ENCODE data around the gene VCP. TPM values are rescaled to one million over a fixed set of nuclear protein-coding genes. Genes with fewer than 3 reads are reported as not detected.

Gene VCP
- total and polyA plus RNA-seq, 9 of the 15 experiments (the other 6 are each of a cell fraction or from before 2014, with no cell fraction given), result 7.1 to 257 (median 199) TPM

DNA sequence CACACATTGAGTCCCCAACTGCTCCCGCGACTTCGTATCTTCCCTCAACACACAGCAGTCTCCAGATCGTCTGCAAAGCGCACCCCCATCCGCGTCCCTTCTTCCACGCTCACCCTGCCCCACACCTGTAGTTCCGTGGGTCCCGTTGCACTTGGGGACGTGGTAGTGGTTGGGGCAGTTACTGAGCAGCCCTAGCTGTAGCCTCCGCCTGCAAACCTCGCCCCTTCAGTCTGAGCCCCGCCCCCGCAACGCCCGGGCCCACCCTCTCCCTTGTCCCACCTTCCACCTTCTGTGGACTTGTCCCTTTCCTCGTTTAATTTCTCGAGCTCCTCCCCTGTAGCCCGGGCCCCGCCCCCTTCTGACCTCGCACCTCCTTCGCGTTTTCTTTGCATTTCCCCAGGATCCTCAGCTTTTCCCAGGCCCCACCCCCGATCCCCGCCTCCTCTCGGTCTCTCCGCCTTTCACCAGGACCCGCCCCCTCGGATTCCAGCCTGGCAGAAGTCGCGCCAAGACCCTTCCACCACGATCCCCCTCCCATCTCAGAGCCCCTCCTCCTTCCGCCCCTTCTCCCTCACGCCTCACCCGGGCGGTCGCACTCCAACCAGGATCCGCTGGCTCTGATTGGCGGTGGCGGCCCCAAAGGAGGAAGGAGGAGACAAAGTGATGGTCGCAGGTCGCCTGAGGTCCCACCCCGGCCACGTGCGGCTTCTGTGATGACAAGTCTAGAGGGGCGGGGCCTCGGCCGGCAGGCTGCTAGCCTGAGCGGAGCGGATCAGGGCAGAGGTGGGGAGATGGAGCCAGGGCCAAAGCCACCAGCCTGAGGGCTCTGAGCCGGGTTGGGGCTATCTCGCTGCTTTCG, 43.5 kb upstream of the VCP start, which contains the start of gene ATOSB (continued):
- no peak for TF ChIP-seq RBM39 (optimal IDR thresholded peaks at IDR 0.05; ENCODE audit: low read depth, low read length)
- TF ChIP-seq U2AF2 (optimal IDR thresholded peaks at IDR 0.05; ENCODE audit: low read depth, low read length), result no peak
- TF ChIP-seq, protein P1, sequence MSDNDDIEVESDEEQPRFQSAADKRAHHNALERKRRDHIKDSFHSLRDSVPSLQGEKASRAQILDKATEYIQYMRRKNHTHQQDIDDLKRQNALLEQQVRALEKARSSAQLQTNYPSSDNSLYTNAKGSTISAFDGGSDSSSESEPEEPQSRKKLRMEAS (CRISPR knock-in tag; IDR thresholded peaks at IDR 0.05), result peak; percentile 87
- TF ChIP-seq ZNF143 (CRISPR knock-in tag; IDR thresholded peaks at IDR 0.05), result no peak
- peak; percentile 50; the same call in 1 of the 2 replicates for TF ChIP-seq POLR2A (conservative IDR thresholded peaks at IDR 0.05)
- TF ChIP-seq NCOA4 (IDR thresholded peaks at IDR 0.05; ENCODE audit: partially characterized antibody), result no peak
- peak; percentile 43; the same call in 1 of the 2 replicates for TF ChIP-seq NFRKB (IDR thresholded peaks at IDR 0.05; ENCODE audit: low read depth)
- no peak for TF ChIP-seq MED1 (CRISPR knock-in tag; IDR thresholded peaks at IDR 0.05; ENCODE audit: borderline replicate concordance)
- TF ChIP-seq, protein P2, sequence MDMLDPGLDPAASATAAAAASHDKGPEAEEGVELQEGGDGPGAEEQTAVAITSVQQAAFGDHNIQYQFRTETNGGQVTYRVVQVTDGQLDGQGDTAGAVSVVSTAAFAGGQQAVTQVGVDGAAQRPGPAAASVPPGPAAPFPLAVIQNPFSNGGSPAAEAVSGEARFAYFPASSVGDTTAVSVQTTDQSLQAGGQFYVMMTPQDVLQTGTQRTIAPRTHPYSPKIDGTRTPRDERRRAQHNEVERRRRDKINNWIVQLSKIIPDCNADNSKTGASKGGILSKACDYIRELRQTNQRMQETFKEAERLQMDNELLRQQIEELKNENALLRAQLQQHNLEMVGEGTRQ (CRISPR knock-in tag; IDR thresholded peaks at IDR 0.05), result peak; percentile 80
- TF ChIP-seq MTF1 (CRISPR knock-in tag; IDR thresholded peaks at IDR 0.05; ENCODE audit: borderline replicate concordance), result no peak
- TF ChIP-seq PHF20 (IDR thresholded peaks at IDR 0.05; ENCODE audit: partially characterized antibody), result peak; percentile 23
- TF ChIP-seq, protein P3, sequence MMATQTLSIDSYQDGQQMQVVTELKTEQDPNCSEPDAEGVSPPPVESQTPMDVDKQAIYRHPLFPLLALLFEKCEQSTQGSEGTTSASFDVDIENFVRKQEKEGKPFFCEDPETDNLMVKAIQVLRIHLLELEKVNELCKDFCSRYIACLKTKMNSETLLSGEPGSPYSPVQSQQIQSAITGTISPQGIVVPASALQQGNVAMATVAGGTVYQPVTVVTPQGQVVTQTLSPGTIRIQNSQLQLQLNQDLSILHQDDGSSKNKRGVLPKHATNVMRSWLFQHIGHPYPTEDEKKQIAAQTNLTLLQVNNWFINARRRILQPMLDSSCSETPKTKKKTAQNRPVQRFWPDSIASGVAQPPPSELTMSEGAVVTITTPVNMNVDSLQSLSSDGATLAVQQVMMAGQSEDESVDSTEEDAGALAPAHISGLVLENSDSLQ (IDR thresholded peaks at IDR 0.05), result peak; percentile 83
- no peak for TF ChIP-seq ETS2 (tag; IDR thresholded peaks at IDR 0.05; ENCODE audit: borderline replicate concordance, poor library complexity, severe bottlenecking)
- TF ChIP-seq, protein P4, sequence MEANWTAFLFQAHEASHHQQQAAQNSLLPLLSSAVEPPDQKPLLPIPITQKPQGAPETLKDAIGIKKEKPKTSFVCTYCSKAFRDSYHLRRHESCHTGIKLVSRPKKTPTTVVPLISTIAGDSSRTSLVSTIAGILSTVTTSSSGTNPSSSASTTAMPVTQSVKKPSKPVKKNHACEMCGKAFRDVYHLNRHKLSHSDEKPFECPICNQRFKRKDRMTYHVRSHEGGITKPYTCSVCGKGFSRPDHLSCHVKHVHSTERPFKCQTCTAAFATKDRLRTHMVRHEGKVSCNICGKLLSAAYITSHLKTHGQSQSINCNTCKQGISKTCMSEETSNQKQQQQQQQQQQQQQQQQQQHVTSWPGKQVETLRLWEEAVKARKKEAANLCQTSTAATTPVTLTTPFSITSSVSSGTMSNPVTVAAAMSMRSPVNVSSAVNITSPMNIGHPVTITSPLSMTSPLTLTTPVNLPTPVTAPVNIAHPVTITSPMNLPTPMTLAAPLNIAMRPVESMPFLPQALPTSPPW (CRISPR knock-in tag; IDR thresholded peaks at IDR 0.05), result peak; percentile 66
- no peak for TF ChIP-seq DMBX1 (CRISPR knock-in tag; IDR thresholded peaks at IDR 0.05; ENCODE audit: borderline replicate concordance)
- no peak for TF ChIP-seq TBL1XR1 (IDR thresholded peaks at IDR 0.05; ENCODE audit: low read length in 2 of 2)
- TF ChIP-seq KAT7 (CRISPR knock-in tag; IDR thresholded peaks at IDR 0.05; ENCODE audit: borderline replicate concordance), result no peak
- no peak for TF ChIP-seq STAT5A (IDR thresholded peaks at IDR 0.05; ENCODE audit: borderline replicate concordance, low read length)
- TF ChIP-seq, protein P5, sequence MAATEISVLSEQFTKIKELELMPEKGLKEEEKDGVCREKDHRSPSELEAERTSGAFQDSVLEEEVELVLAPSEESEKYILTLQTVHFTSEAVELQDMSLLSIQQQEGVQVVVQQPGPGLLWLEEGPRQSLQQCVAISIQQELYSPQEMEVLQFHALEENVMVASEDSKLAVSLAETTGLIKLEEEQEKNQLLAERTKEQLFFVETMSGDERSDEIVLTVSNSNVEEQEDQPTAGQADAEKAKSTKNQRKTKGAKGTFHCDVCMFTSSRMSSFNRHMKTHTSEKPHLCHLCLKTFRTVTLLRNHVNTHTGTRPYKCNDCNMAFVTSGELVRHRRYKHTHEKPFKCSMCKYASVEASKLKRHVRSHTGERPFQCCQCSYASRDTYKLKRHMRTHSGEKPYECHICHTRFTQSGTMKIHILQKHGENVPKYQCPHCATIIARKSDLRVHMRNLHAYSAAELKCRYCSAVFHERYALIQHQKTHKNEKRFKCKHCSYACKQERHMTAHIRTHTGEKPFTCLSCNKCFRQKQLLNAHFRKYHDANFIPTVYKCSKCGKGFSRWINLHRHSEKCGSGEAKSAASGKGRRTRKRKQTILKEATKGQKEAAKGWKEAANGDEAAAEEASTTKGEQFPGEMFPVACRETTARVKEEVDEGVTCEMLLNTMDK (IDR thresholded peaks at IDR 0.05; ENCODE audit: borderline replicate concordance, insufficient read depth, low read depth, low read length, poor library complexity, severe bottlenecking), result no peak
- TF ChIP-seq SRSF3 (IDR thresholded peaks at IDR 0.05; ENCODE audit: insufficient read depth, low read length), result no peak
- TF ChIP-seq FOXK2 (conservative IDR thresholded peaks at IDR 0.05 in 1 of 2, IDR thresholded peaks at IDR 0.05 in 1 of 2; ENCODE audit: low read depth in 2 of 2), result peak; percentile 26 to 43; a peak in 1 of 4 replicates

Data from K562 (cell line).